ENCODE data around the gene KAT5.
"Not testable (repeated sequence)": the region's sequence is repeated elsewhere in the genome, so short reads cannot be mapped to it uniquely, and the experiment has no call there.

KAT5 gene

DNA sequence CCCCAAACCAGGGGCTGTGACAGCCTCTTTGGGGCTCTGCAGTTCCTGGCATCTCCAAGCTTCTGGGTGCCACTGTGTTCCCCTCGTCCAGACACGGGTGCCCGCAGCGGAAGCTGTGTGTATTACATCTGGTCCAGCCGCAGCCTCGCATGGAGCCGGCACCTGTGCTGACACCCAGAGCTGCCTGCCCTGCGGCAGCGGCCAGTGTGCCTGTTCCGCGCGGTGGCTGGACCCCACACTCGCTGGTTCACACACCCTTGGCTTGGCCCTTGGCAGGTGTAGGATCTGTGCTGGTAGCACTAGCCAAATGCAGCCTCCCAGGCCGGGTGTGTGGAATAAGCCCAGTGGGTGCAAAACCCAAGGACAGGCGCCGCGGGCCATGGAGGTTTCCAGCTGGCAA lies 33.0 kb downstream of the KAT5 start:
- DNase-seq: no peak

- not testable (repeated sequence) for DNase-seq
These were observed 50.1 kb downstream of the KAT5 start for GRCh38 chr11:65762169-65762568.

DNA sequence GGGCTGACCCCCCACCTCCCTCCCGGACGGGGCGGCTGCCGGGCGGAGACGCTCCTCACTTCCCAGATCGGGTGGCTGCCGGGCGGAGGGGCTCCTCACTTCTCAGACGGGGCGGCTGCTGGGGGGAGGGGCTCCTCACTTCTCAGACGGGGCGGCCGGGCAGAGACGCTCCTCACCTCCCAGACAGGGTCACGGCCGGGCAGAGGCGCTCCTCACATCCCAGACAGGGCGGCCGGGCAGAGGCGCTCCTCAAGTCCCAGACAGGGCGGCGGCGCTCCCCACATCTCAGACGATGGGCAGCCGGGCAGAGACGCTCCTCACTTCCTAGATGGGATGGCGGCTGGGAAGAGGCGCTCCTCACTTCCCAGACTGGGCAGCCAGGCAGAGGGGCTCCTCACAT lies 50.8 kb downstream of the KAT5 start:
- not testable (repeated sequence) for DNase-seq

GRCh38 chr11:65764434-65764833 lies 52.4 kb downstream of the KAT5 start:
- no peak for DNase-seq

GRCh38 chr11:65766535-65766934 lies 54.5 kb downstream of the KAT5 start:
- DNase-seq: no peak

- no peak for DNase-seq
These were observed 55.4 kb downstream of the KAT5 start for GRCh38 chr11:65767406-65767805.

DNA sequence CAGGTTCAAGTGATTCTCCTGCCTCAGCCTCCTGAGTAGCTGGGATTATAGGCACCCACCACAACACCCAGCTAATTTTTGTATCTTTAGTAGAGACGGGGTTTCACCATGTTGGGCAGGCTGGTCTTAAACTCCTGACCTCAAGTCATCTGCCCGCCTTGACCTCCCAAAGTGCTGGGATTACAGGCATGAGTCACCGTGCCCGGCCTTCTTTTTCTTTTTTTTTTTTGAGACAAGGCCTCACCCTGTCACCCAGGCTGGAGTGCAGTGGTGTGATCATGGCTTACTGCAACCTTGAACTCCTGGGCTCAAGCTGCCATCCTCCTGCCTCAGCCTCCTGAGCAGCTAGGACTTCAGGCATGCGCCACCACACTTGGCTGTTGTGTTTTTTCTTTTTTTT lies 55.8 kb downstream of the KAT5 start:
- DNase-seq: not testable (repeated sequence)
